ENCODE measurements around the gene EXOC8. TPM values are rescaled to one million over a fixed set of nuclear protein-coding genes. Genes with fewer than 3 reads are reported as not detected.

The EXOC8 gene
- 12.5 TPM for total RNA-seq

GRCh38 chr1:231337472-231338269, at the start of gene EXOC8:
Gene EXOC8, minus strand, starts transcription at chr1:231337852. Its CDS starts 107 bp downstream, at chr1:231337745.
- peaks cover 7 to 9% (median 8%) of the 10 kb centered on the region in 3 donors for H3K36me3 ChIP-seq (ENCODE audit: control insufficient read depth in 3 of 3, insufficient read depth in 3 of 3, low read length in 3 of 3)
- H3K9ac ChIP-seq (ENCODE audit: low read depth in 1 of 3, low read length in 3 of 3) = peak within 1 kb of the TSS; percentile 92 to 99 (median 99)
- H3K27ac ChIP-seq (ENCODE audit: low read depth, low read length) = peak within 1 kb of the TSS; percentile 99
- H3K4me1 ChIP-seq (ENCODE audit: control insufficient read depth in 3 of 3, insufficient read depth in 3 of 3, low read length in 3 of 3) = peaks cover 42 to 49% (median 43%) of the 10 kb centered on the region in 3 donors
- peak within 1 kb of the TSS; percentile 98 to 99 (median 99) for H3K4me3 ChIP-seq (ENCODE audit: low read length in 3 of 3)
- no peaks in the 10 kb centered on the region for H3K9me3 ChIP-seq (ENCODE audit: control insufficient read depth in 3 of 3, low read length in 3 of 3)
- no peaks in the 10 kb centered on the region for H3K27me3 ChIP-seq (ENCODE audit: control insufficient read depth in 3 of 3, insufficient read depth in 3 of 3, low read length in 3 of 3)

GRCh38 chr1:231386466-231386865, 48.8 kb upstream of the EXOC8 start:
- Histone ChIP-seq H3K36me3 (ENCODE audit: control insufficient read depth in 3 of 3, insufficient read depth in 3 of 3, low read length in 3 of 3) (peaks cover 0 to 2% (median 0%) of the 10 kb centered on the region in 3 donors), H3K4me3 (ENCODE audit: low read length in 3 of 3) (no peak overlapping the region), H3K27me3 (ENCODE audit: control insufficient read depth in 3 of 3, insufficient read depth in 3 of 3, low read length in 3 of 3) (no peaks in the 10 kb centered on the region), H3K9me3 (ENCODE audit: control insufficient read depth in 3 of 3, low read length in 3 of 3) (no peaks in the 10 kb centered on the region), H3K9ac (ENCODE audit: low read depth in 1 of 3, low read length in 3 of 3) (no peak overlapping the region), H3K4me1 (ENCODE audit: control insufficient read depth in 3 of 3, insufficient read depth in 3 of 3, low read length in 3 of 3) (peaks cover 25 to 47% (median 47%) of the 10 kb centered on the region in 3 donors), H3K27ac (ENCODE audit: low read depth, low read length) (no peak overlapping the region)

GRCh38 chr1:231385416-231385748, 47.7 kb upstream of the EXOC8 start:
- Histone ChIP-seq H3K36me3 (ENCODE audit: control insufficient read depth in 3 of 3, insufficient read depth in 3 of 3, low read length in 3 of 3) (peaks cover 0 to under 1% (median 0%) of the 10 kb centered on the region in 3 donors), H3K9me3 (ENCODE audit: control insufficient read depth in 3 of 3, low read length in 3 of 3) (no peaks in the 10 kb centered on the region), H3K27ac (ENCODE audit: low read depth, low read length) (no peak overlapping the region), H3K9ac (ENCODE audit: low read depth in 1 of 3, low read length in 3 of 3) (no peak overlapping the region), H3K4me3 (ENCODE audit: low read length in 3 of 3) (no peak overlapping the region), H3K27me3 (ENCODE audit: control insufficient read depth in 3 of 3, insufficient read depth in 3 of 3, low read length in 3 of 3) (no peaks in the 10 kb centered on the region), H3K4me1 (ENCODE audit: control insufficient read depth in 3 of 3, insufficient read depth in 3 of 3, low read length in 3 of 3) (peaks cover 25 to 47% (median 47%) of the 10 kb centered on the region in 3 donors)

- Histone ChIP-seq H3K4me1 (ENCODE audit: control insufficient read depth in 3 of 3, insufficient read depth in 3 of 3, low read length in 3 of 3) (peaks cover 25 to 48% (median 44%) of the 10 kb centered on the region in 3 donors), H3K4me3 (ENCODE audit: low read length in 3 of 3) (no peak overlapping the region), H3K36me3 (ENCODE audit: control insufficient read depth in 3 of 3, insufficient read depth in 3 of 3, low read length in 3 of 3) (no peaks in the 10 kb centered on the region), H3K9me3 (ENCODE audit: control insufficient read depth in 3 of 3, low read length in 3 of 3) (no peaks in the 10 kb centered on the region), H3K27me3 (ENCODE audit: control insufficient read depth in 3 of 3, insufficient read depth in 3 of 3, low read length in 3 of 3) (no peaks in the 10 kb centered on the region), H3K27ac (ENCODE audit: low read depth, low read length) (no peak overlapping the region), H3K9ac (ENCODE audit: low read depth in 1 of 3, low read length in 3 of 3) (no peak overlapping the region)
Measured at GRCh38 chr1:231384696-231385415, 47.2 kb upstream of the EXOC8 start.

- H3K27me3 ChIP-seq (ENCODE audit: control insufficient read depth in 3 of 3, insufficient read depth in 3 of 3, low read length in 3 of 3) = no peaks in the 10 kb centered on the region
- no peaks in the 10 kb centered on the region for H3K36me3 ChIP-seq (ENCODE audit: control insufficient read depth in 3 of 3, insufficient read depth in 3 of 3, low read length in 3 of 3)
- peak overlapping the region; percentile 13 for H3K27ac ChIP-seq (ENCODE audit: low read depth, low read length)
- H3K9me3 ChIP-seq (ENCODE audit: control insufficient read depth in 3 of 3, low read length in 3 of 3) = no peaks in the 10 kb centered on the region
- no peak overlapping the region for H3K9ac ChIP-seq (ENCODE audit: low read depth in 1 of 3, low read length in 3 of 3)
- peaks cover 25 to 56% (median 50%) of the 10 kb centered on the region in 3 donors for H3K4me1 ChIP-seq (ENCODE audit: control insufficient read depth in 3 of 3, insufficient read depth in 3 of 3, low read length in 3 of 3)
- H3K4me3 ChIP-seq (ENCODE audit: low read length in 3 of 3) = peak overlapping the region in 1 of 3 donors; percentile 33
Measured at GRCh38 chr1:231383159-231383860, 45.7 kb upstream of the EXOC8 start.

- peaks cover 32 to 56% (median 54%) of the 10 kb centered on the region in 3 donors for H3K4me1 ChIP-seq (ENCODE audit: control insufficient read depth in 3 of 3, insufficient read depth in 3 of 3, low read length in 3 of 3)
- peak overlapping the region; percentile 13 for H3K27ac ChIP-seq (ENCODE audit: low read depth, low read length)
- no peak overlapping the region for H3K4me3 ChIP-seq (ENCODE audit: low read length in 3 of 3)
- H3K9me3 ChIP-seq (ENCODE audit: control insufficient read depth in 3 of 3, low read length in 3 of 3) = no peaks in the 10 kb centered on the region
- H3K36me3 ChIP-seq (ENCODE audit: control insufficient read depth in 3 of 3, insufficient read depth in 3 of 3, low read length in 3 of 3) = no peaks in the 10 kb centered on the region
- no peak overlapping the region for H3K9ac ChIP-seq (ENCODE audit: low read depth in 1 of 3, low read length in 3 of 3)
- H3K27me3 ChIP-seq (ENCODE audit: control insufficient read depth in 3 of 3, insufficient read depth in 3 of 3, low read length in 3 of 3) = no peaks in the 10 kb centered on the region
Measured at GRCh38 chr1:231382426-231382825, 44.8 kb upstream of the EXOC8 start.

GRCh38 chr1:231381729-231382128, 44.1 kb upstream of the EXOC8 start:
- peaks cover 39 to 61% (median 61%) of the 10 kb centered on the region in 3 donors for H3K4me1 ChIP-seq (ENCODE audit: control insufficient read depth in 3 of 3, insufficient read depth in 3 of 3, low read length in 3 of 3)
- no peak overlapping the region for H3K9ac ChIP-seq (ENCODE audit: low read depth in 1 of 3, low read length in 3 of 3)
- H3K4me3 ChIP-seq (ENCODE audit: low read length in 3 of 3) = no peak overlapping the region
- H3K27me3 ChIP-seq (ENCODE audit: control insufficient read depth in 3 of 3, insufficient read depth in 3 of 3, low read length in 3 of 3) = no peaks in the 10 kb centered on the region
- no peaks in the 10 kb centered on the region for H3K36me3 ChIP-seq (ENCODE audit: control insufficient read depth in 3 of 3, insufficient read depth in 3 of 3, low read length in 3 of 3)
- H3K27ac ChIP-seq (ENCODE audit: low read depth, low read length) = no peak overlapping the region
- H3K9me3 ChIP-seq (ENCODE audit: control insufficient read depth in 3 of 3, low read length in 3 of 3) = no peaks in the 10 kb centered on the region

- Histone ChIP-seq H3K27me3 (ENCODE audit: control insufficient read depth in 3 of 3, insufficient read depth in 3 of 3, low read length in 3 of 3) (no peaks in the 10 kb centered on the region), H3K4me1 (ENCODE audit: control insufficient read depth in 3 of 3, insufficient read depth in 3 of 3, low read length in 3 of 3) (peaks cover 21 to 29% (median 26%) of the 10 kb centered on the region in 3 donors), H3K9me3 (ENCODE audit: control insufficient read depth in 3 of 3, low read length in 3 of 3) (no peaks in the 10 kb centered on the region), H3K36me3 (ENCODE audit: control insufficient read depth in 3 of 3, insufficient read depth in 3 of 3, low read length in 3 of 3) (peaks cover 0 to 2% (median 0%) of the 10 kb centered on the region in 3 donors), H3K4me3 (ENCODE audit: low read length in 3 of 3) (no peak overlapping the region), H3K9ac (ENCODE audit: low read depth in 1 of 3, low read length in 3 of 3) (no peak overlapping the region), H3K27ac (ENCODE audit: low read depth, low read length) (no peak overlapping the region)
Measured at GRCh38 chr1:231376875-231377549, 39.4 kb upstream of the EXOC8 start.

- Histone ChIP-seq H3K36me3 (ENCODE audit: control insufficient read depth in 3 of 3, insufficient read depth in 3 of 3, low read length in 3 of 3) (peaks cover 0 to 4% (median 0%) of the 10 kb centered on the region in 3 donors), H3K4me1 (ENCODE audit: control insufficient read depth in 3 of 3, insufficient read depth in 3 of 3, low read length in 3 of 3) (peaks cover 16 to 23% (median 21%) of the 10 kb centered on the region in 3 donors), H3K9ac (ENCODE audit: low read depth in 1 of 3, low read length in 3 of 3) (no peak overlapping the region), H3K27me3 (ENCODE audit: control insufficient read depth in 3 of 3, insufficient read depth in 3 of 3, low read length in 3 of 3) (no peaks in the 10 kb centered on the region), H3K4me3 (ENCODE audit: low read length in 3 of 3) (no peak overlapping the region), H3K9me3 (ENCODE audit: control insufficient read depth in 3 of 3, low read length in 3 of 3) (no peaks in the 10 kb centered on the region), H3K27ac (ENCODE audit: low read depth, low read length) (no peak overlapping the region)
Measured at GRCh38 chr1:231376101-231376500, 38.4 kb upstream of the EXOC8 start.

Data from skeletal muscle tissue (tissue), 4 donors.